Panc1 (cell line): ENCODE results near the gene ADCY2.

Experiments
- CTCF ChIP-seq: fragments of 450-650 bp; IDR thresholded peaks from 2 replicates; pipeline ENCODE4 v1.5.1; 2017; ENCODE audit warnings: mild to moderate bottlenecking
- POLR2AphosphoS5 ChIP-seq: IDR thresholded peaks from 2 replicates; pipeline ENCODE4 v1.6.1; 2012; ENCODE audit warnings: mild to moderate bottlenecking, low read depth, low read length, moderate library complexity
- REST ChIP-seq, 2 experiments: IDR thresholded peaks; 2 replicates each; pipeline ENCODE4 v1.6.1; 2011 to 2012; ENCODE audit warnings: low read depth in 2 of 2, control low read depth in 1 of 2, low read length in 1 of 2, mild to moderate bottlenecking in 1 of 2, moderate library complexity in 1 of 2; ENCODE audit not compliant: insufficient read depth in 1 of 2
- TCF7L2 ChIP-seq: IDR thresholded peaks from 2 replicates; pipeline ENCODE4 v1.6.1; 2011; ENCODE audit warnings: mild to moderate bottlenecking, low read depth, low read length, inconsistent platforms

GRCh38 chr5:7426284-7426683, 30.3 kb downstream of the ADCY2 start:
- TF ChIP-seq CTCF: no peak
- no peak for TF ChIP-seq POLR2AphosphoS5
- no peak for TF ChIP-seq REST (IDR thresholded peaks at IDR 0.05; ENCODE audit: insufficient read depth in 1 of 2, low read depth in 2 of 2, low read length in 1 of 2)
- no peak for TF ChIP-seq TCF7L2
